Measurements from ENCODE around the gene PACRGL. TPM values are rescaled to one million over a fixed set of nuclear protein-coding genes. Genes with fewer than 3 reads are reported as not detected.
A peak's percentile ranks its signal among the peaks of the same experiment; 100 is the strongest.

PACRGL gene
- total and polyA plus RNA-seq, 2 of the 4 experiments (the other 2 are of a cell fraction) = 7.4 to 13.1 TPM

GRCh38 chr4:20687864-20688263 lies 12.4 kb upstream of the PACRGL start:
- DNase-seq (peak; percentile 75), ATAC-seq (ENCODE audit: low read depth) (peak; percentile 86)
- H3K23ac ChIP-seq (ENCODE audit: low read depth, low read length) = no peak overlapping the region
- POLR2A ChIA-PET (ENCODE audit: unreplicated experiment) = no interaction called here
- no peak overlapping the region for H3K4me3 ChIP-seq (ENCODE audit: insufficient read depth, low read depth, low read length)
- H2BK5ac ChIP-seq (ENCODE audit: low read depth, low read length, poor library complexity, severe bottlenecking) = no peak overlapping the region
- in situ Hi-C loops (cut with MboI; ENCODE audit: low sequenced_read_pairs) = loop anchor here (5.0 to 10.0 kb wide), 4 partner anchors 143 to 2003 kb away; no protein-coding TSS in a partner anchor
- H2AK9ac ChIP-seq (replicated peaks; ENCODE audit: low read depth, low read length, poor library complexity) = no peak overlapping the region
- no peak overlapping the region for H4K8ac ChIP-seq (ENCODE audit: low read depth in 2 of 2, low read length in 2 of 2)
- no peak overlapping the region for H3K4me2 ChIP-seq (ENCODE audit: low read depth, low read length)
- no peak overlapping the region for H3K9ac ChIP-seq (ENCODE audit: low read depth, low read length)
- TF ChIP-seq CHD1 (IDR thresholded peaks at IDR 0.05; ENCODE audit: low read depth, low read length) (no peak), RFX5 (IDR thresholded peaks at IDR 0.05; ENCODE audit: low read depth, low read length) (no peak)
- no TSS peak for BruUV-seq (replicated peaks)
- no peak overlapping the region for H4K91ac ChIP-seq (ENCODE audit: insufficient read depth, low read depth, low read length)
- no CpG with 5 or more reads among the region's 3 CpGs for WGBS, 2 experiments (ENCODE audit: extremely low coverage in 2 of 2, insufficient read length in 1 of 2)
- H3K4me1 ChIP-seq (ENCODE audit: control insufficient read depth, insufficient read depth, low read length) = no peaks in the 10 kb centered on the region
- no peaks in the 10 kb centered on the region for H3K9me1 ChIP-seq (ENCODE audit: insufficient read depth, low read length)
- CTCF ChIA-PET = no interaction called here
- no peak overlapping the region for H4K5ac ChIP-seq (ENCODE audit: low read depth, low read length)
- H4K20me1 ChIP-seq (ENCODE audit: insufficient read depth, low read length) = no peaks in the 10 kb centered on the region
- H3K14ac ChIP-seq (replicated peaks; ENCODE audit: low read depth, low read length) = no peak overlapping the region
- no peak overlapping the region for H3K18ac ChIP-seq (ENCODE audit: low read depth, low read length)
- peaks cover 5% of the 10 kb centered on the region for H3K27me3 ChIP-seq (ENCODE audit: control insufficient read depth, insufficient read depth, low read length)
- H3K27ac ChIP-seq (ENCODE audit: insufficient read depth, low read length) = no peak overlapping the region
- no peak overlapping the region for H3K4ac ChIP-seq (ENCODE audit: low read depth, low read length)
- H3K36me3 ChIP-seq (ENCODE audit: control insufficient read depth, insufficient read depth, low read length) = no peaks in the 10 kb centered on the region
- no peak overlapping the region for H2BK120ac ChIP-seq (ENCODE audit: low read depth, low read length)
- no peak overlapping the region for H2AK5ac ChIP-seq (ENCODE audit: low read depth, low read length)
- no peak overlapping the region for H2BK20ac ChIP-seq (ENCODE audit: low read depth, low read length)
- H3K79me1 ChIP-seq (ENCODE audit: low read depth in 1 of 2, low read length in 2 of 2) = no peaks in the 10 kb centered on the region
- H3K56ac ChIP-seq (ENCODE audit: extremely low read depth, insufficient read depth, low read length) = no peak overlapping the region
- dilution Hi-C loops (cut with HindIII; ENCODE audit: low sequenced_read_pairs, unreplicated experiment) = no loop called here
- intact Hi-C loops (cut with micrococcal nuclease) = loop anchor here (1.0 to 5.0 kb wide), 2 partner anchors 435 to 986 kb away; no protein-coding TSS in a partner anchor
- no peaks in the 10 kb centered on the region for H3K9me3 ChIP-seq (ENCODE audit: control insufficient read depth, insufficient read depth, low read length)
- H2BK15ac ChIP-seq (ENCODE audit: low read depth, low read length) = no peak overlapping the region
- no peak overlapping the region for H2AFZ ChIP-seq (replicated peaks; ENCODE audit: low read length, poor library complexity)

Measured in IMR-90 (cell line).